GM19324 (cell line): ENCODE results near the gene MYO1A.
A peak's percentile ranks its signal among the peaks of the same experiment; 100 is the strongest.
"Not testable (repeated sequence)": the region's sequence is repeated elsewhere in the genome, so short reads cannot be mapped to it uniquely, and the experiment has no call there.

Experiments
- ATAC-seq: cut with Tn5 transposase; IDR thresholded peaks from one replicate; pipeline ENCODE4 v1.9.1; 2021; ENCODE audit warnings: mild to moderate bottlenecking, moderate library complexity; ENCODE audit not compliant: unreplicated experiment, low FRiP score

Gene MYO1A

GRCh38 chr12:57087691-57088353, 37.9 kb upstream of the MYO1A start:
- peak; percentile 35 for ATAC-seq

GRCh38 chr12:57087010-57087690, 37.2 kb upstream of the MYO1A start:
- ATAC-seq, result peak; percentile 30

- ATAC-seq, result no peak
These were observed 36.6 kb upstream of the MYO1A start for GRCh38 chr12:57086493-57087009.

GRCh38 chr12:57085999-57086492, 36.1 kb upstream of the MYO1A start:
- no peak for ATAC-seq

GRCh38 chr12:57080855-57081254, 30.9 kb upstream of the MYO1A start:
- ATAC-seq, result no peak

GRCh38 chr12:57079821-57080220, 29.9 kb upstream of the MYO1A start:
- ATAC-seq, result no peak

- ATAC-seq, result peak; percentile 98
These were observed 28.8 kb upstream of the MYO1A start, which contains the start of gene NEMP1 for GRCh38 chr12:57078519-57079404. NEMP1 (minus strand) TSS chr12:57078791; CDS start chr12:57078745, 46 bp downstream.

- not testable (repeated sequence) for ATAC-seq
These were observed 23.9 kb upstream of the MYO1A start for GRCh38 chr12:57073566-57074450.

GRCh38 chr12:57072661-57073060, 22.7 kb upstream of the MYO1A start:
- no peak for ATAC-seq

GRCh38 chr12:57069523-57069922, 19.6 kb upstream of the MYO1A start:
- ATAC-seq, result peak; percentile 66

- no peak for ATAC-seq
These were observed 16.3 kb upstream of the MYO1A start for GRCh38 chr12:57066245-57066644.

GRCh38 chr12:57063991-57064685, 14.2 kb upstream of the MYO1A start:
- no peak for ATAC-seq

- no peak for ATAC-seq
These were observed 8.5 kb upstream of the MYO1A start for GRCh38 chr12:57058454-57058853.

GRCh38 chr12:57057067-57057751, 7.3 kb upstream of the MYO1A start:
- ATAC-seq, result no peak

- ATAC-seq, result no peak
These were observed 5.9 kb upstream of the MYO1A start for GRCh38 chr12:57055824-57056223.

- ATAC-seq, result not testable (repeated sequence)
These were observed 4.0 kb upstream of the MYO1A start for GRCh38 chr12:57053901-57054300.

GRCh38 chr12:57053146-57053545, 3.2 kb upstream of the MYO1A start:
- not testable (repeated sequence) for ATAC-seq

- no peak for ATAC-seq
These were observed 1.1 kb upstream of the MYO1A start for GRCh38 chr12:57051011-57051410.

GRCh38 chr12:57049119-57049446, 846 bp downstream of the MYO1A start:
- ATAC-seq, result no peak
